Measurements from ENCODE around the gene LAMA3.

DNA sequence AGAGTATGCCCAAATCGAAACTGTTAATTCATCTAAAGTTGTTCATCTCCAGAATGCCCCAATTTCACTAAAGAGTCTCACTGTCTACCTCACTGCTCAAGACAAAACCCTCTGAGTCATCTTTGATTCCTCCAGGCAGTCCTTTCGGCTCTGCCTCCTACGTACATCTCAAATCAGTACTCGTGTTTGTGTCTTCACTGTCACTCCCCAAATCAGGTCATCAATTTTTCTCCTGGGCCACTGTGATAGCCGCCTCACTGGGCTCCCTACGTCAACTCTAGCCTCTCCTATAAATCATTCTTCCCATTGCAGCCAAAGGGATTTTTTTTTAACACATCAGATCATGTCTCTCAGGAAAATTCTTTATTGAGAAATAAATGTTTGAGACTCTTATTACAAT is 283.2 kb downstream of the LAMA3 start:
- TF ChIP-seq, protein P1, sequence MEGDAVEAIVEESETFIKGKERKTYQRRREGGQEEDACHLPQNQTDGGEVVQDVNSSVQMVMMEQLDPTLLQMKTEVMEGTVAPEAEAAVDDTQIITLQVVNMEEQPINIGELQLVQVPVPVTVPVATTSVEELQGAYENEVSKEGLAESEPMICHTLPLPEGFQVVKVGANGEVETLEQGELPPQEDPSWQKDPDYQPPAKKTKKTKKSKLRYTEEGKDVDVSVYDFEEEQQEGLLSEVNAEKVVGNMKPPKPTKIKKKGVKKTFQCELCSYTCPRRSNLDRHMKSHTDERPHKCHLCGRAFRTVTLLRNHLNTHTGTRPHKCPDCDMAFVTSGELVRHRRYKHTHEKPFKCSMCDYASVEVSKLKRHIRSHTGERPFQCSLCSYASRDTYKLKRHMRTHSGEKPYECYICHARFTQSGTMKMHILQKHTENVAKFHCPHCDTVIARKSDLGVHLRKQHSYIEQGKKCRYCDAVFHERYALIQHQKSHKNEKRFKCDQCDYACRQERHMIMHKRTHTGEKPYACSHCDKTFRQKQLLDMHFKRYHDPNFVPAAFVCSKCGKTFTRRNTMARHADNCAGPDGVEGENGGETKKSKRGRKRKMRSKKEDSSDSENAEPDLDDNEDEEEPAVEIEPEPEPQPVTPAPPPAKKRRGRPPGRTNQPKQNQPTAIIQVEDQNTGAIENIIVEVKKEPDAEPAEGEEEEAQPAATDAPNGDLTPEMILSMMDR (conservative IDR thresholded peaks at IDR 0.05 in 1 of 2, IDR thresholded peaks at IDR 0.05 in 1 of 2; ENCODE audit: low read depth in 1 of 2, low read length in 2 of 2): no peak
- TF ChIP-seq EZH2 (IDR thresholded peaks at IDR 0.05; ENCODE audit: low read length, missing control alignments): no peak
